ENCODE data around the gene TRDMT1.

Gene TRDMT1

DNA sequence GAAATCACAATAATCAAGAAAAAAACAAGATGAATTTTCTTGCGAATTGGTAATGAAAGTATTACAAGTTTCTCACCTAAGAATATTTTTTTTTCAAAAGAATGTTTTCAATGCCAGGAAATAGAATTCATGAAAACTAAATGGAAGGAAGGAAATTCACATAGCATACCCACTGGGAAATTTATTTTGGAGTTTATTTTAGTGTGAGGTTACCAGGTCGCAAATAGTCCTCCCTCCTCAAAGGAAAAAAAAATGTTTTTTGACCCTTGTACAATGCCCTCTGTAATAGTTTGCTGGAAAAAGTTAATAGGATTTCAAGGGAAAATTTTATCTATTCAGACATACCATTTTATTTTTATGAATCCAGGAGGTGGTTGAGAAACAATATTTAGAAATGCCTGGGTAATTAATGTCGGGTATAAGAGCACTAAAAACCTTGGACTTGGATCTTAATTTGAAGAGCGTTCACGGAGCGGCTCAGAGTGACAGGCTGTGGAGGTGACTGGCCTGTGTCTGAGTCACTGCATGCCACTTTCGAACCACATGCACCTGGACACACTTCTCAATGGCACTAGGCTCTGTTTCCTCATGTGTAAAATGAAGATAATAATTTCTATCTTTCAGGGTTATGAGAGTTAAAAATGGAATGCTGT, 100.1 kb downstream of the TRDMT1 start:
- Mint-ChIP-seq H3K27me3 (ENCODE audit: low read depth) (no peaks in the 10 kb centered on the region), H3K4me1 (peaks cover 4% of the 10 kb centered on the region), H3K9me3 (peaks cover 5% of the 10 kb centered on the region), H3K36me3 (ENCODE audit: low read depth) (peaks cover 5% of the 10 kb centered on the region), H3K4me3 (peak overlapping the region in 1 of 3 experiments; percentile 13), H3K27ac (peak overlapping the region; percentile 75 to 94 (median 77))
- no peak for TF ChIP-seq CTCF (IDR thresholded peaks at IDR 0.05; ENCODE audit: unreplicated experiment in 3 of 3)

DNA sequence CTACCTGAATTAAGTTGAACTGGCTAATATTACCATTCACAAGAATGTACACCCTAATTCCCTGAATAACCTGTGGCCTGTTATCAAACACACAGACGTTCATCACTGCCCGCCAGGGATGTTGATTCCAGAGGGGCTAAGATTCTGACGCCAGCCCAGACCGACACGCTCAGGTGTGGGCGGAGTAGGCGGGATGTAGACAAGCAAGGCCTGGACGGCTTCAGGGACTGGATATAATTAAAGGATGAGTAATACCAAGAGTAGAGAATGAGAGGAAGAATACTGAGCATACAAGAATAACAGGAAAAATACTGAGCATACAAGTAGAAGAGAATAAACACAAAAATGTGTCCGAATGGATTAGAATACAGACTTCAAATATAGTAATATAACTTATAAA, 100.9 kb downstream of the TRDMT1 start:
- peaks cover 4% of the 10 kb centered on the region for H3K4me1 Mint-ChIP-seq
- peak overlapping the region in 1 of 3 experiments; percentile 35 for H3K4me3 Mint-ChIP-seq
- peaks cover 10% of the 10 kb centered on the region for H3K9me3 Mint-ChIP-seq
- TF ChIP-seq CTCF (IDR thresholded peaks at IDR 0.05; ENCODE audit: unreplicated experiment in 3 of 3): no peak
- peaks cover 10% of the 10 kb centered on the region for H3K36me3 Mint-ChIP-seq (ENCODE audit: low read depth)
- no peaks in the 10 kb centered on the region for H3K27me3 Mint-ChIP-seq (ENCODE audit: low read depth)
- peak overlapping the region; percentile 78 to 94 (median 84) for H3K27ac Mint-ChIP-seq

DNA sequence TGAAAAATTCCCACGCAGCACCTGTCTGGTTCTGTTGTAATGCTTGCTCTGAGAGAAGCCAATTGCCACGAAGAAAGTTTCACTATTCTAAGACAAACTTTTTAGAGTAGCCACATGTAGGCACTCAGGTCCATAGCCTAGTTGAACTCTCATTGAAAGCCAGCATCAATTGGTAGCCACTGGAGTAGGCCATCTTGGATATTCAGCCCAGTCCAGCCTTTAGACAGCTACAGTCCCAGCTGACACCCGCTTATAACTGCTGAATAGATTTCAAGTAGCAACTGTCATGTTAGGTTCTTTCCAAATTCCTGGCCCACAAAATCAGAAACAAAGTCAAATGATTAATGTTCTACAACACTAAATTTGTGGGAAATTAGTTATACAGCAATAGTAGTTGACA, 103.5 kb downstream of the TRDMT1 start:
- TF ChIP-seq CTCF (IDR thresholded peaks at IDR 0.05; ENCODE audit: unreplicated experiment in 3 of 3): no peak
- no peak overlapping the region for H3K27ac Mint-ChIP-seq
- no peak overlapping the region for H3K4me3 Mint-ChIP-seq
- peaks cover 31% of the 10 kb centered on the region for H3K36me3 Mint-ChIP-seq (ENCODE audit: low read depth)
- H3K4me1 Mint-ChIP-seq: peaks cover 11% of the 10 kb centered on the region
- no peaks in the 10 kb centered on the region for H3K27me3 Mint-ChIP-seq (ENCODE audit: low read depth)
- peaks cover 29% of the 10 kb centered on the region for H3K9me3 Mint-ChIP-seq
